GM19455 (cell line): ENCODE results near the gene NFIB.

ENCODE experiments used
- ATAC-seq: cut with Tn5 transposase; IDR thresholded peaks from one replicate; pipeline ENCODE4 v1.9.1; 2021; ENCODE audit not compliant: unreplicated experiment

NFIB gene

DNA sequence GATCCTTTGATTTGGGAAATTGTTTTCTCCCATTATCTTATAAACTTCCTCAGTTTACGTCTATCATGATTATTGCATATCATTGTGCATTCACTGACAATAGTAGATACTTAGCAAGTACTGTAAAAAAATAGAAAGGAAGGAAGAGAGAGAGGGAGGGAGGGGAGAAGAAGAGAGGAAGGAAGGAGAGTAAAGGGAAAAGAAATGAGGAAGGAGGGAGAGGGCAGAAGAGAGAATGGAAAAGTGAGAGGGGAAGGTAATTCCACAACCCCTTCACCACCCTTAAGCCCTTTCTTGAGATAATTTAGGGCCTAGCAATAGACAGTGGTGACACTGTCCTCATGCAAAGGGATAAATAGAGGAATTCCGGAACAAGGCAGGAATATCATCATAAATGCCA lies 64.4 kb downstream of the NFIB start:
- ATAC-seq = no peak

DNA sequence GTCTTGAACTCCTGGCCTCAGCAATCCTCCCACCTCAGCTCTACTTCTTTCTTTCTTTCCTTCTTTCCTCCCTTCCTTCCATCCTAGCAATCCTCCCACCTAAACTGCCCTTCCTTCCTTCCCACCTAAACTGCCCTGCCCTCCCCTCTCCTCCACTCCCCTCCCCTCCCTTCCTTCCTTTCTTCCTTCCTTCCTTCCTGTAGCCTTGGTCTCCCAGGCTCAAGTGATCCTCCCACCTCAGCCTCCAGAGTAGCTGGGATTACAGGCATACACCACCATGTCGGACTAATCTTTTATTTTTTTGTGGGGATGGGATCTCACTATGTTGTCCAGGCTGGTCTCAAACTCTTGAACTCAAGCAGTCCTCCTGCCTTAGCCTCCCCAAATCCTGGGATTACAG lies 65.8 kb downstream of the NFIB start:
- ATAC-seq = no peak

DNA sequence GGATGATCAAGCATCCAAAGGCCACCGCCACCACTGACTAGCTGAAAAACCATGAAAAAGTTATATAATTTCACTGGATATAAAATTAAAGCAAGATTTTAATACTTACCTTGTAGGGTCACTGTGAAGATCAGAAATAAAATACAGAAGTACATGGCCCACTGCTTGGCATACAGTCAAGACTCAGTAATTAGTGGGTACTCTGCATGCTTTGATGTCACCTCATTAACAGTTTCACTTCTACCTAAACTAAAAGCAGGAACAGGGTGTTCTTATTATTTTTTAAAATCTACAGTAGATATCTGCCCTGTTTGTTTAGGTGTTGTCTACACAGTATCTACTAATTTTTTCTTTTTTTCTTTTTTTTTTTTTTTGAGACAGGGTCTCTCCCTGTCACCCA lies 66.4 kb downstream of the NFIB start:
- no peak for ATAC-seq

DNA sequence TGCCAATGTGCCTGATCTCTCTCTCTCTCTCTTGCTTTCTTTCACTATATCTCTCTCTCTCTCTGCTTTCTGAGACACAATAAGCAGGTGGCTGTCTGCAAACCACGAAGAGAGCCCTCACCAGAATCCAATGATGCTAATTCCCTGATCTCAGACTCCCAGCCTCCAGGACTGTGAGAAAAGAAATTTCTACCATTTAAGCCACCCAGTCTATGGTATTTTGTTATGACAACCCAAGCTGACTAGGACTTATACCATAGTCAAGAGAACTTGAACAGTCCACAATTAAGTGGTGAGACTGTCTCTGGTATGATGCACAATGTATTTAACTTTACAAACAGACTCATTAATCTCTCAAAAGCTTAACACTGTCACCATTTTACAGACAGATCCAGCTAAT lies 67.0 kb downstream of the NFIB start:
- no peak for ATAC-seq

DNA sequence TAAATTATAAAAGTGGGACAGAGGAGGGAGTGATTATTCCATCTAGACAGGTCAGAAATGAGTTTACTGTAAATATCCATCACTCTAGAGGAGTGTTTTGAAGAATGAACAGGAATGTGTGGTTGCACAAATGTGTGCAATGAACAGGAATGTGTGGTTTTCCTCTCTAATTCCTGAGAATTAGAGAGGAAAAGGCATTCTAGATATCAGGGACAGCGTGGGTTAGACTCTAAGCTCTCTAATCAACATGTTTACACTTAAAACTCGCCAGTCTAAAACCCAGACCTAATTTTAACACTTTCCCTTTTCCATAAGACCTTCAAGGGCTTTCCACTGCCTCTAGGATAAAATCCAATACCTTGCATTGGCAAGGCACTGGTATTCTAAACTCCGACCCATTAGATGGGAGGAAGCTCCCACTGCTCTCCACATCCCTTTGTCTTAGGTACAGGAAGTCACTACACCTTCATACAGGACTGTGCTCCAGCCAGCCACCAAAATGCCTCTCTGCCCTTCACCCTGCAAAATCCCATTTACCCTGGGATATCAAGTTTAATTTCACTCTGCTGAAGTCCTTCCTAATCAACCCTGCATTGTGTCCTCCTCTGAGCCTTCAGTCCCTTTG lies 67.9 kb downstream of the NFIB start:
- ATAC-seq = no peak

DNA sequence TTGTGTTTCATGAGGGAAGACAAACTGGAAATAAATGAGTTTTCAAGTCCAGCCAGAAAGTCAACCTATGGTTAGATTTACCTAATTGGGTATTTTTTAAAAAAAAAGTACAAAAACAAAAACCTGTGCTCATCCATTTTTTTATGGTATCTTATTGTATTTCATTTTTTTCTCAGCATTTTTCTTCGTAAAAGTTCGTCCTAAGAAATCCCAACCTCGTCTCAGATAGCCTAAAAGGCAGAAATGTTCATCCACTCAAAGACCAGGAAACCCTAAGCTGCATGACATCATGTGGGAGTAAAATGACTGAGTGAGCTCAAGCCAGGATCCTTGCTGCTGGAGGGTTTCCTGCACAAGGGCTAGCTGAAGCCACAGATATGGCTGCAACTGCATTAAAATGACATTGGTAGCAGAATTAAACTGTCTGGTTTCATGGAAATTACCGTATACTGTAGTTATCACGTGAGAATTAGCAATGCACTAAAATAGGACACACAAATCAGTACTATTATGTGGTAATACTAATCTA lies 70.4 kb downstream of the NFIB start:
- ATAC-seq = no peak

DNA sequence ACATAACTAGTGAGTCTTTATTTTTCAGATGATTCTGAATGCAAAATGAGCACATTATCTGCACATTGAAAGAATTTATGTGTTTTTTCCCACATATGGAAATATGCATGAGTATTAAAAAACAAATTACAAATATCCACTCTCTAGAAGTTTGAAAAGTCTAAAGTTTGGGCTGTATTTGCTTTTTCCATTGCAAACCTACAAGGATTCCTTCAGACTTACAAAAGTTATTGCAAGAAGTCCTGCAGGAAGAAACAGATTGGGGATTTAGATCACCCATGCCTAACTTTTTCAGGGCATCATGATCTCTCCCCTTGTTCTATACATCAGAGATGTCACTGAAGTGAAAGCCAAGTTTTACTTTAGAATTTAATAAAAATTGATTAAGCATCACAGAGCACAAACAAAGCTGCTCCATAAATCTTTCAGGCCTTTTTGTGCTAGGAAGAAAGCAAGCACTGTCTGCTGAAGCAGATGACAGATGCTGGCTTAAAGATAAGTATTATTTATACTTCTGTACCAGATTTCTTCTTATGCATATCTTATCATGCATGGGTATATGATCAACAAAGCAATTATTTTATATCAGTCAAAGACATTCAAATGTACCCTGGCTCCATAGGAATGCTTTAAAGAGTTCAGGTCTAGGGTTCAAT lies 71.7 kb downstream of the NFIB start:
- no peak for ATAC-seq

DNA sequence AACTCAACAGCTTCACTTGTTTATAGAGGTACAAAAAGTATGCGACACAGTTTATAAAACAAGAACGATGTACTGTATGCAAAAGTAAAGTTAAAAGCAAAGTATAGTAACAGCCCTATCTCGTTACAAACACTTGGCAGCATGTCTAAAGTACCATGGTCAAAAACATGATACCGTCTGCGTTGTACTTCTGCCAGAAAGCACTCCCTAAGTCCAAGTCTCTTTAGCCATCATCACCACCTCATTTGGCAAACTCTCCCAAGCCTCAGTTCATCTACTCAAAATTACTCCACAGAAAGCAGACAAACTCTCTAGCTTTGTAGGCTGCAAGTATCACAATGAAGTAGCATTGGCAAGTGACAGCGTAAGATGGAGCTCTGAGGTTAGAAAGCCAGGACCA lies 73.4 kb downstream of the NFIB start:
- ATAC-seq = no peak

DNA sequence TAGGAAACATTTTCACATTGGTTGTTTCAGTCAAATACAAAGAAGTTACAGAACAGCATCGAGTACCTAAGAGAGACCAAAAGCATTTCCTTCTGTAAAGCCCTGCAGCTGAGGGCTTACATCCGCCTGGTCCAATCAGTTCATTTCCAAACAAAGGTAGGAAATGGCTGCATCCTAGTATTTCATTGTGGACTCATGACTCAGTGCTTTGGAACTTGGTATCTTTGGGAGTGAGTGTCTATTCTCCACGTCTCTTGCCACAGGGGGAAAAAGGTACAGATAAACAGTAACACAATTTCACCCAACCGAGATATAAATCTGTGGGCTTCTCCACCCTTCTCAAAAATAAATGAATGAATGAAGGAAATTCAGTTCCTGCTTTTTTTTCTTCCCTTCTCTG lies 75.4 kb downstream of the NFIB start:
- no peak for ATAC-seq

DNA sequence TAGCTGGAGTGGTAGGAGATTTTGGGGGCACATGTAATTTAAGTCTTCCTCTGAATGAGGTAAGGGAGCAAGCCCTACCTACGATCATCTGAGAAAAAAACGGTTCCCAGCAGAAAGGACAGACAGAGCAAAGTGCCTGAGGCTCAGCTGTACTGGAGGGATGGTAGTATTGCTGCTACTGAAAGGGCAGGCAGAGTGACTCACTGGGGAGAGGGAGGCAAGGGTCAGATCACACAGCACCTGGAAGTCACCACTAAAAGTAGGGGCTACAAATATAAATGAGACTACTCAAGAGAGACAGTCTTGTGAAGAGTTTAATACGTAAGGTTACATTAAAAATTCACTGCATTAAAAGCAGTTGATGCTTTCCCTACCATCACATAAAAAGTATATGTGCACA lies 75.9 kb downstream of the NFIB start:
- ATAC-seq = no peak

DNA sequence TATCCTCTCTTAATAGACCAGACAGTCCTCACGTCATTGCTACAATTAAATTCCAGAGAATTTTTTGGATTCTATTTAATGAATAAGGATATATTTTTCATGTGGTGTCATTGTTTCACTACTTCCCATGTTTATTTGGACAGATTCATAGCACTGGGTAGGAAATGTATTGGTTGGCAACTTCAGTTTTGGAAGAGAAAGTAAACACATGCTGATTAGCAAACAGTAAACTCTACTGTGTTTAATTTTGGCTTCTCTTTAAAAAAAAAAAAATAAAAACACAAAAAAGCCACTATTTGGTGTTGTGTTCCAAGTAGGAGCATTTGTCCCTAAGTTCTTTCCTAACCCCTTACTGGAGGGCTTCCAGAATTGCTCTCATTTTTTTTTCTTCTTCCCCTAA lies 77.3 kb downstream of the NFIB start:
- no peak for ATAC-seq

DNA sequence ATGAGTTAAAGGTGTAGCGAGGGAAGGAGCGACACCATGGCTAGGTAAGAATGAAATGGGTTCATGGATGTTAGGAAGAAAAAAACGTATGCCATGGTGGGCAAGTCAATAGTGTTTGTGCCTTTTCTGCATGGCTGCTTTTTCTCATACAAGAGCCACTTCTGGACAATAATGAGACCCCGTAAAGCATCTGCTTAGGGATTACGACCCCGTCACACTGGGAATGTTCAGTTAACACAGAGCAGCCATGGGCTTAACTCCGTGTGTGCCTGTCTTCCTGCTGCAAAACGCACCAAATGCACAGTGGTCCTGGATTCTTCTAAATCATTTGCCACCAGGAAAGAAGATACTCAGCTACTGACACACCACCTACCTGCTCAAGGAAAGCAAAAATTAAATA lies 81.8 kb downstream of the NFIB start:
- ATAC-seq = no peak

DNA sequence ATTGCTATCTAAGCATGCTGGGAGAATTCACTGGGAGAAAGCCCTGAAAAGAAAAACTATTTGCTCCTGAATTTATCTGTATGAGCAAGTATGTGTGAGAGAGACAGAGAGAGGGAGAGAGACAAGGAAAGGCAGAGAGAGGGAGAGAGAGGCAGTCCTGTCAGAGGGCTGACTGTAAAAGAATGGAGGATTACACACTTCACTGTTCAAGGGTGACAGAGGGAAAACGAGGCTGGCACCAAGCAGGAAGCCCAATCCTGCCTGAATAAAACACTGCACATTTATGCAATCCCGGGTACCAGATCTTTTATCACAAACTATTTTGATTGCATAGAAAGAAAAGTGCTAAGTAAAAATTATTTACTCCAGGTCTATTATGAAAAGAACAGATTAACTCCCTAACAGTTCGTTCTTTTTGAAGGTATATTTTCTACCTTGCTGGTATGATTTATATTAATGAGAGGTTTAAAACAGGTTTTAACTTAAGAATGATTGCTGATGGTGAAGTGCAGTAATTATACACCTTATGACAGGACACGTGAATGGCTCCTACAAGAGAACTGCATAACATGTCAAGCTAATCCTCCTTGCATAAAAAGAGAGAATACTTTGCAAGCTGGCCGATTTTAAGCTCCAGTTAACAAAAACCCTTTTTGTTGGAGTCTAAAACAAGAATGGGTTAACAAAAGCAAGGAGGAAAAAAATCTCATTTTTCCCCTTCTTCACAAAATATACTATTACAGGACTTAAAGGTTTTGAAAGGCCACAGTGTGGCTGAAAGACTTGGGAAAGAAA lies 82.5 kb downstream of the NFIB start:
- ATAC-seq = no peak

DNA sequence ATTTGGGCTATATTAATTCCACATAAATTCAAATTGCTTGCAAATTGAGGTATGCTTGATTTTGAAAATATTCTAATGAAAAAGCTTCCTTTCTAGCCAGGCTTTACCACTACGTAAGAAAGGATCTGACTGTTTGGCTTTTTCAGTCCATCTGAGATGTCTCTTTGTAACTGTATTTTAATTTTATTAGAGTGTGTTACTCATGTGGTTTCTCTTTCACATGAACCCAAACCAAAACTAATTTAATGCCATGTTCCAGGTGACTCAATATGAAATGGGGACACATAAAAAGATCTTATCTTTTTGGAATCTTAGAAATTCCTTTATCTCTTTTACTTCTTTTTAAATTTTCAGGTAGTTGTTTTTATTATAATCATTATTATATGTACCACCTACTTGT lies 85.3 kb downstream of the NFIB start:
- ATAC-seq = no peak

DNA sequence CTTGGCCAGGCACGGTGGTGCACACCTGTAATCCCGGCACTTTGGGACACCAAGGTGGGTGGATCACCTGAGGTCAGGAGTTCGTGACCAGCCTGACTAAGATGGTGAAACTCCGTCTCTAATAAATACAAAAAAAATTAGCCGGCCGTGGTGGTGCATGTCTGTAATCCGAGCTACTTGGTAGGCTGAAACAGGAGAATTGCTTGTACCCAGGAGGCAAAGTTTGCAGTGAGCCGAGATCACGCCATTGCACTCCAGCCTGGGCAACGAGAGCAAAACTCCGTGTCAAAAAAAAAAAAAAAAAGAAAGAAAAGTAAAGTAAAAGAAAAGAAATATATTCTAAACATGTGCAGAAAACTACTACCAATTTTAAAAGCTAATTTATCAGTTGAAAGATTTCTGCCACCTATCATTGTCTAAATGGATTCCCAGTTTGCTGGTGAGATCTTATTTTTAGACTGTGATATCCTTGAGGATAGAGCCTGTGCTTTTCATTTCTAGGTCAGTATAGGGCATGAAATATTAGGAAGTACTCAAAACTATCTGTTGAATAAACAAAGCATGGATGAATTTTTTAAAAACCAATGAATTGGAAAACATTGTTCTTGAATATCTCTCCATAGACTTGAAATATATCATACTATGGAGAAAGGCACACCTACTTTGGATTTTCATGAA lies 86.9 kb downstream of the NFIB start:
- no peak for ATAC-seq

DNA sequence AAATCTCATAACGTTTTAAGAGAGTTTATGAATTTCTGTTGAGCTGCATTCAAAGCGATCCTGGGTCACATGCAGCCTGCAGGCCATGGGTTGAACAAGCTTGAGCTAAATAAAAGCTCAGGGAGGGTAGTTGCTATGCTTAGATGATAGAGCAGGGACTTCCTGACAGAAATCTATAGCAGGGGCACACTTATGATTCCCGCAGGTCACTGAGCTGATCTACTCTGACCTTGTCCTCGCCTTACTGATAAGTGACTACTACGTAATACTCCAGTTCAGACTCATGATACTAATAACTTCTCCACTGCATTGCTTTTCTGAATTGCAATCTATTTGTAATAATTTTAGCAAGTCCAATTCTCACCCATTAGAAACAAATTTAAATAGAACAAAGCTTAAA lies 90.9 kb downstream of the NFIB start:
- no peak for ATAC-seq

DNA sequence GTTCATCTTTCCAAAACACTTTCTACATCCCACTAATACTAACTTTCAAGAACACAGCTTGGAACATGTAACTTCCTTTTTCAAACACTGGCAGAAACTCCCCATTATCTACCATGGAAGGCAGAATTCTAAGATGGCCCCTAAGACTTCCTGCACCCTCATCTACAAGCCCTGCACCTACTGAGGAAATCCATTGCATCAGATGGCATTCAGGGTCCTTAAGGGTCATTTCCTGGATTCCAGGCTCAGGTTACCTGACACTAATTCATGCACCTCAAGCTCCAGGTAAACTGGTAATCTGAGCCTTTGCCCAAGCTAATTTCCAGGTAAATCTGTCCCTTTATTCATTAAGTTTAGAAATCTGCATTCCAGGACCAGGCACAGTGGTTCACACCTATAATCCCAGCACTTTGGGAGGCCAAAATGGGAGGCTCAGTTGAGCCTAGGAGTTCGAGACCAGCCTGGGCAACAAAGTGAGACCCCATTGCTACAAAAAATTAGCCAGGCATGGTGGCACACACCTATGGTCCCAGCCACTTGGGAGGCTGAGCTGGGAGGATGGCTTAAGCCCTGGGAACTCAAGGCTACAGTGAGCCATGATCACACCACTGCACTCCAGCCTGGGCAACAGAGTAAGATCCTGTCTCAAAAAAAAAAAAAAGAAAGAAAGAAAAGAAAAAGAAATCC lies 91.6 kb downstream of the NFIB start:
- ATAC-seq = no peak

DNA sequence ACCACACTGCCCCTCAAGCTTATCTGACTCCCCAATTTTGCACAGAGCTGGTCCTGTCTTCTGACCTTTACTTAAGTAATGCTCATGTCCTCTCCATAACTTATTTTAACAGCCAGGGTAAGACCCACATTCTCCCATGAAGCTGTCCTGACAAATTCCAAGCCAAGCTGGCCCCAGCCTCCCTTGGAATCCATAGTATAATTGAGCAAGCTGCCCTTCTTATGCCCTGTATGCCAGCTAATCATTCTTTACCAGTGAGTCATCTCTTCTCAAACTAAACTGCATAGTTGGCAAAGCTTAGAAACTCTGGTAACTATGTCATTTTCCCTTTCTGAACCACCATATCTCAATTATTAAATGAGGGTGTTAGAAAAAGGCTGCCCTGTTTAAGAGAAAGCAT lies 92.4 kb downstream of the NFIB start:
- ATAC-seq = no peak

DNA sequence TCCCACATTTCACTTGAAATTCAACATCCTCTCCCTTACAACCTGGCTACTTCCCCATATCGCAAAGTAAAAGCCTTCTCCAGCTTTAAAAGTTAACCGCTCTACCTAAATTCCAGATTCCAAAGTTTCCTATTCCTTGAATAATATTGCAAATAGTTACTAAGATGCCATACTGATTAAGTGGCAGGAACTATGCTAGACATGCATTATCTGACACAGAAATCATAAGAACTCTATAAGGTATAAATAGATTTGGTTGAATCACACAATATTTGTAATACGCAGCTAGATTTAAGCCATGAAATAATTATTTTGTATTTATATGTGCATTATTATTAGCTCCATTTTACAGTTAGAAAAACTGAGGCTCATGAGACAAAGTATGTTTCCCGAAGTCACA lies 92.8 kb downstream of the NFIB start:
- ATAC-seq = no peak

DNA sequence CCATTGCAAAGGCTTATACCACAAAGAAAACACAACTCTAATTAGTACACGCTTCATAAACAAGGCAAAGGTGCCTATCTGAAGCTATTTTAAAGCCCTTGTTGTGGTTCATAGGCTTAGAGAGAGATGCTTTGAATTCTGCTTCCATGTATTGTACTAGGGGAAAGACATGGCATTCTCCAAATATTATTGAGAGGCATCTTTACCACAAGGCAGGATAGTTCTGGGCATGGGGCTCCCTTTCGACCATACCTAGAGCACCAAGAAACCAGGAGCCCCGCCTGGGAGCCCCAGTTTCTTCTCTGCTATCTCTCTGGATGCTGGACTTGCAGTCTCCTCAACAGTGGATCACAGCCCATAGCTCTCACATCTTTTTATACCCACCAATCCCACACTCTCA lies 93.7 kb downstream of the NFIB start:
- no peak for ATAC-seq

DNA sequence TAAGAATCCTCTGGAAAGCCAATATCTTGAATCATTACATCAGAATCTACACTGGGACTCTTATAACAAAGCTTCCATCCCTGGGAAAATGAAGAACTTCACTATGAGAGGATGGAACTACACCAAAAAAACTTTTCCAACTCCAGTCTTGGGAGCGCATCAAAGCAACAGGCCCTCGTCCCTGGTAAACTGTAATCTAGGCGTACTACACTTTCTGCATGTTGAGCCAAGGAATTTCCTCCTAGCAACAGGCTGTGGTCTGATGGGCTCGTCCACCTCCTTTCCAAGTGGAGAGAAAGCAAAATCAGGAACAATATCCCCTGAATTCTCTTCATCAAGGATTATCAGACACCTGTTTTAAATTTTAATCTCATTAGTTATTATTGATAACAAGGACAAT lies 94.1 kb downstream of the NFIB start:
- ATAC-seq = no peak
